Left forelimb (tissue), 1 donor: ENCODE measurements around the gene KLHL33.

ENCODE experiments used
- DNase-seq: peaks from one replicate; pipeline ENCODE4 v3.0.0-alpha.2; 2018; ENCODE audit warnings: low spot score

KLHL33 gene

GRCh38 chr14:20412876-20413743, 22.9 kb downstream of the KLHL33 start, which contains the start of gene TEP1:
TEP1 (minus strand) TSS chr14:20413501; CDS start chr14:20408439, 5,062 bp downstream.
- DNase-seq: peak; percentile 90

- DNase-seq: no peak
Measured at GRCh38 chr14:20412411-20412810, 23.6 kb downstream of the KLHL33 start.

GRCh38 chr14:20409226-20409625, 26.7 kb downstream of the KLHL33 start:
- DNase-seq: no peak

- DNase-seq: no peak
Measured at GRCh38 chr14:20403521-20403920, 32.4 kb downstream of the KLHL33 start.

- no peak for DNase-seq
Measured at GRCh38 chr14:20400965-20401593, 34.9 kb downstream of the KLHL33 start.

- DNase-seq: no peak
Measured at GRCh38 chr14:20400589-20400964, 35.4 kb downstream of the KLHL33 start.

- no peak for DNase-seq
Measured at GRCh38 chr14:20397511-20397910, 38.5 kb downstream of the KLHL33 start.

GRCh38 chr14:20391505-20391904, 44.5 kb downstream of the KLHL33 start:
- DNase-seq: no peak

GRCh38 chr14:20388159-20388558, 47.8 kb downstream of the KLHL33 start:
- no peak for DNase-seq

GRCh38 chr14:20387576-20387975, 48.4 kb downstream of the KLHL33 start:
- DNase-seq: no peak

- no peak for DNase-seq
Measured at GRCh38 chr14:20386276-20386855, 49.6 kb downstream of the KLHL33 start.

- no peak for DNase-seq
Measured at GRCh38 chr14:20384886-20385285, 51.1 kb downstream of the KLHL33 start.

GRCh38 chr14:20384321-20384720, 51.6 kb downstream of the KLHL33 start:
- DNase-seq: no peak

GRCh38 chr14:20383636-20384035, 52.3 kb downstream of the KLHL33 start:
- no peak for DNase-seq

GRCh38 chr14:20383032-20383431, 52.9 kb downstream of the KLHL33 start:
- no peak for DNase-seq

GRCh38 chr14:20382526-20382925, 53.4 kb downstream of the KLHL33 start:
- no peak for DNase-seq

GRCh38 chr14:20381341-20381740, 54.6 kb downstream of the KLHL33 start:
- no peak for DNase-seq

GRCh38 chr14:20380681-20381080, 55.3 kb downstream of the KLHL33 start:
- DNase-seq: no peak

- no peak for DNase-seq
Measured at GRCh38 chr14:20379743-20380142, 56.2 kb downstream of the KLHL33 start.

GRCh38 chr14:20377171-20377570, 58.8 kb downstream of the KLHL33 start:
- no peak for DNase-seq

GRCh38 chr14:20376071-20376588, 59.8 kb downstream of the KLHL33 start:
- DNase-seq: no peak
